Omental fat pad (tissue), 4 donors: ENCODE measurements around the gene MACROD1. TPM values are rescaled to one million over a fixed set of nuclear protein-coding genes. Genes with fewer than 3 reads are reported as not detected.

ENCODE experiments used
- ATAC-seq: fragments of 150-250 bp; one replicate; pipeline ENCODE4 v1.9.1; 2016; ENCODE audit warnings: mild to moderate bottlenecking, moderate library complexity; ENCODE audit not compliant: low FRiP score
- DNase-seq: peaks from one replicate; pipeline ENCODE4 v3.0.0-alpha.2; 2019; ENCODE audit warnings: low spot score
- total RNA-seq, 4 donors: library from RNA; depleted of rRNA; stranded (reverse); fragments of >200 nt; gene quantifications; one replicate each; pipeline ENCODE4 v1.1.0, GENCODE V29; 2016
- TF ChIP-seq, protein P1 (sequence below), 3 donors: fragments of 450-650 bp; IDR thresholded peaks; one replicate each; pipeline ENCODE4 v1.5.1; 2016 to 2017; ENCODE audit warnings: antibody characterized with exemption in 3 of 3, mild to moderate bottlenecking in 3 of 3, moderate library complexity in 2 of 3

Gene MACROD1
- total RNA-seq, 4 donors from 2014 or later = 13.8 to 40.9 (median 26.2) TPM

DNA sequence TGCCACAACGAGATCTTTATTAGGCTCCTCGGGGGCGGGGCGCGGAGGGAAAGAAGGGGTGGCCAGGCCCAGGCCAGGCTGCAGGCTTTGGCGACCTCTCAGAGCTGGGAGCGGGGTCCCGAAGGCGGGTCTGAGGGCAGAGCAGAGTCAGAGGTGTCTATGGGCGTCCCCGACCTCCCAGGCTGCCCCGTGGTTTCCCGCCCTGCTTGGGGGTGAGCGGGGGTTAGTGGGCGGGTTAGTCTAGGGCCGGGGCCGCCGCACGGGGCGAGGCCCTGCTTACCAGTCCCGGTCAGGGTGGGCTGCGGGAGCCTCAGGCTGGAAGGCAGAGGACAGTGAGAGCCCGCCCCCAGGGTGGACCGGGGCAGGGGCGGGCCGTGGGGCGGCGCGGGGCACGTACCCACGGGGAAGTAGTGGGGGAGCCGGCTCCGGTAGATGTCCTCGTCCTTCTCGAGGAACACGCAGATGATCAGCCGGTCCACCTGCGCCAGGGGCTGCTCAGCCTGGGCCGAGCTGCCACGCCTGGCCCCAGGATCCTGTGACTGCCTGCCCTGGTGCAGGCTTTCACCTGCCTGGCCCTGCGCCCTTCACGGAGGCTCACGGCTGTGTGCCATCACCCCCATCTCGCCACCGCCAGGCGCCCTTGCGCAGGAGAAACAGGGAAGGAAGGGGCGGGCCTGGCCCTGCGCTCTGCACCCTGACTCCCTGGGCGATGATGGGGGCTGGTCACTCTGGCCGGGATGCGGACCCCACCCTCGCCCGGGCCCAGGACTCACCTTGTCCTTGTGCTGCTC is 167.2 kb downstream of the MACROD1 start:
- ATAC-seq (no peak), DNase-seq (no peak)

DNA sequence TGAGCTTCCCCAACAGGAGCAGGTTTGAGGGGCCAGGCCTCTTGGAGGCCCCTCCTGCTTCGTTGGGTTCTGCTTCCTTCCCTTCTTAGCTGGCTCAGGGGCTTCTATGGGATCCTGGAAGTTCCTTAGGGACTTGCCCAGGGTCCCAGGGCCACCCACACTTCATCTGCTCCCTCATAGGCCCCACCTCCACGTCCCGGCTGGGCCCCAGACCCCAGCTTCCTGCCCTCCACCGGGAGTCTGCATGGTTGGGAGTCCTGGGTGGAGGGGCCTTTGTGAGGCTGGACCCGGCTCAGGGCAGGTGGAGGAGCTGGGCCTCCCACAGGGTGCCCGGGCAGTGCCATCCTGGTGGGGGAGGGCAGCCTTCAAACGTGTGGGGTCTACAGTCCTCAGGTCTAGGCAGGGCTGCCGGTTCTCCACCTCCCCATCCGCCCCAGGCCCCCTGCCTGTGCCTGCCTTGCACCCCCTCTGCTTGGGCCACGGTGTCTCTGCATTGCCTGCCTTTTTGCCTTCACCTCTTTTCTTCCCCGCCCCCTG is 168.0 kb downstream of the MACROD1 start:
- TF ChIP-seq, protein P1, sequence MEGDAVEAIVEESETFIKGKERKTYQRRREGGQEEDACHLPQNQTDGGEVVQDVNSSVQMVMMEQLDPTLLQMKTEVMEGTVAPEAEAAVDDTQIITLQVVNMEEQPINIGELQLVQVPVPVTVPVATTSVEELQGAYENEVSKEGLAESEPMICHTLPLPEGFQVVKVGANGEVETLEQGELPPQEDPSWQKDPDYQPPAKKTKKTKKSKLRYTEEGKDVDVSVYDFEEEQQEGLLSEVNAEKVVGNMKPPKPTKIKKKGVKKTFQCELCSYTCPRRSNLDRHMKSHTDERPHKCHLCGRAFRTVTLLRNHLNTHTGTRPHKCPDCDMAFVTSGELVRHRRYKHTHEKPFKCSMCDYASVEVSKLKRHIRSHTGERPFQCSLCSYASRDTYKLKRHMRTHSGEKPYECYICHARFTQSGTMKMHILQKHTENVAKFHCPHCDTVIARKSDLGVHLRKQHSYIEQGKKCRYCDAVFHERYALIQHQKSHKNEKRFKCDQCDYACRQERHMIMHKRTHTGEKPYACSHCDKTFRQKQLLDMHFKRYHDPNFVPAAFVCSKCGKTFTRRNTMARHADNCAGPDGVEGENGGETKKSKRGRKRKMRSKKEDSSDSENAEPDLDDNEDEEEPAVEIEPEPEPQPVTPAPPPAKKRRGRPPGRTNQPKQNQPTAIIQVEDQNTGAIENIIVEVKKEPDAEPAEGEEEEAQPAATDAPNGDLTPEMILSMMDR (IDR thresholded peaks at IDR 0.05) = no peak
- no peak for ATAC-seq
- DNase-seq = no peak

More for the DNA sequence above, 167.2 kb downstream of the MACROD1 start:
- TF ChIP-seq, protein P1 (IDR thresholded peaks at IDR 0.05) = no peak

DNA sequence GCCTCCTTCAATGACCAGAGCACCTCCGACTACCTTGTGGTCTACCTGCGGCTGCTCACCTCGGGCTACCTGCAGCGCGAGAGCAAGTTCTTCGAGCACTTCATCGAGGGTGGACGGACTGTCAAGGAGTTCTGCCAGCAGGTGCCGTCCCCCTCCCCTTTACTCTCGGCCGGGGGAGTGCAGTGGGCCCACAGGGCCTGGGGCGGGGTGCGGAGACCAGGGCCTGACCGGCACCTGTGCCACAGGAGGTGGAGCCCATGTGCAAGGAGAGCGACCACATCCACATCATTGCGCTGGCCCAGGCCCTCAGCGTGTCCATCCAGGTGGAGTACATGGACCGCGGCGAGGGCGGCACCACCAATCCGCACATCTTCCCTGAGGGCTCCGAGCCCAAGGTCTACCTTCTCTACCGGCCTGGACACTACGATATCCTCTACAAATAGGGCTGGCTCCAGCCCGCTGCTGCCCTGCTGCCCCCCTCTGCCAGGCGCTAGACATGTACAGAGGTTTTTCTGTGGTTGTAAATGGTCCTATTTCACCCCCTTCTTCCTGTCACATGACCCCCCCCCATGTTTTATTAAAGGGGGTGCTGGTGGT is 168.7 kb downstream of the MACROD1 start:
- DNase-seq (no peak), ATAC-seq (no peak)
- TF ChIP-seq, protein P1 (IDR thresholded peaks at IDR 0.05) = no peak

- TF ChIP-seq, protein P1 (IDR thresholded peaks at IDR 0.05) = no peak
- no peak for ATAC-seq
- DNase-seq = no peak
These were observed 169.4 kb downstream of the MACROD1 start for GRCh38 chr11:63996512-63996911.

- no peak for DNase-seq
- ATAC-seq = no peak
- TF ChIP-seq, protein P1 (IDR thresholded peaks at IDR 0.05) = no peak
These were observed 171.9 kb downstream of the MACROD1 start for GRCh38 chr11:63993993-63994392.

DNA sequence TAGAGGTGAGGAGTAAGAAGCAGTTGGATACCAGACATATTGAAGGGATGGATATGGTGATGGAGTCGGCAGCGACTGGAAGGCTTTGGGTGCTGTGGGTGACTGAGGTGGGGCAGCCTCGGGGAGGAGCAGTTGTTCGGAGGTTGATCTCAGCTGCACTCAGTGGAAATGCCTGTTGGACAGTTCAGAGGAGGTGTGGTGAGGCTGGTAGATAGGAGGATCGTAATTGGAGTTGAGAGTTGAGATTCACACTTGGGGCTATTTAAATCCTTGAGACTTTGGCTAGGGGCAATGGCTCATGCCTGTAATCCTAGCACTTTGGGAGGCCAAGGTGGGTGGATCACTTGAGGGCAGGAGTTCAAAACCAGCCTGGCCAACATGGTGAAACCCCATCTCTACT is 172.8 kb downstream of the MACROD1 start:
- TF ChIP-seq, protein P1 (IDR thresholded peaks at IDR 0.05) = no peak
- ATAC-seq (no peak), DNase-seq (no peak)
